ENCODE results near the gene ACVR1. TPM values are rescaled to one million over a fixed set of nuclear protein-coding genes. Genes with fewer than 3 reads are reported as not detected.
"Not testable (repeated sequence)": the region's sequence is repeated elsewhere in the genome, so short reads cannot be mapped to it uniquely, and the experiment has no call there.

The ACVR1 gene
- total RNA-seq, 1 experiment from 2014 or later, result 5.9 TPM

DNA sequence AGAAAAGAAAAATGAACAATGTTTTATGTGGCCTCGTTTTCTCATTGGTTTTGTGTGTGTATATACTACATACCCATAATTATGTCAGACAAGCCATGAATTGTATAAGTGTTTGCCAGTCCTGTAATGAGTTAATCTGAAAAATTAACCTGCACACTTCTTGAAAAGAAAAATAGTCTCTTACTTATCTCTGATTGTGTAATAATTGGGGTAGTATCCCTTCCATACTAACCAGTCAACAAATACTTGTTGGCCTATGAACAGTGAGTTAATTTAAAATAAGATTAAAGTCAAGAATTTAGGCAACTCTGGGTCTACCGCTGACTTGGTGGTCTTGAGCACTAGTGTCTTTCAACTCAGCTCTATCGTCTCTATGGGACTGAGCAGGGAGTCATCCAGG lies 48.8 kb downstream of the ACVR1 start:
- H3K27me3 ChIP-seq, result no peaks in the 10 kb centered on the region
- no peak overlapping the region for H3K4me3 ChIP-seq
- no peaks in the 10 kb centered on the region; the same call in 1 of the 2 replicates for H3K36me3 ChIP-seq
- no peaks in the 10 kb centered on the region for H3K9me3 ChIP-seq
- no peak for DNase-seq

DNA sequence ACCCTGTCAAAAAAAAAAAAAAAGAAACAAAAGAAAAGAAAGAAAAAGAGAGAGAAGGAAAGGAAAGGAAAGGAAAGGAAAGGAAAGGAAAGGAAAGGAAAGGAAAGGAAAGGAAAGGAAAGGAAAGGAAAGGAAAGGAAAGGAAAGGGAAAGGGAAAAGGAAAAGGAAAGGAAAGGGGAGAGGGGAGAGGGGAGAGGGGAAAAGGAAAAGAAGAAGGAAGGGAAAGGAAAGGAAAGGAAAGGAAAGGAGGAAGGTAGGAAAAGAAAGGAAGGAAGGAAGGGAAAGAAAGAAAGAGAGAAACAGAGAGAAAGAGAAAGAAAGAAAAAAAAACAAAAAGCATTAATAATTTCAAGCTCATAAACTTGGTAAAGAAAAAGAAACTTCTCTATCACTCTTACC lies 49.5 kb downstream of the ACVR1 start:
- H3K4me3 ChIP-seq, DNase-seq, H3K27me3 ChIP-seq, H3K9me3 ChIP-seq, H3K36me3 ChIP-seq: not testable (repeated sequence)

DNA sequence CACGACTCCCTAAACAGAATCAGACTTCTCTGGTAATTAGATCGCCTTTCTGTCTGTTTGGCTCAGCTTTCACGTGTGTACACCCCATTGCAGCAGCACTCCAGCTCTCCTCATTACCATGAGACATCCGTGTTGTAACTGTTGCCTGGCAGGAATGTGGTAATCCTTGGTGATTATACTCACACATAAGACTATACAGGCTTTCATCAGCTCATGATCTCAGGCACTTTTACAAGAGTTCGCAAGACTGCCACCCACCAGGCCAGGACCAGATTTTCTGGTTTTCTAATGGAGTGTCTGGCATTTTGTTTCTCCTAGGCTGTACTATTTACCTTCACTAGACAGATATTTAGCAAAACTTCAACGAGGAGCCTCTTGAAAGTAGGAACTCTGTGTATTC lies 50.2 kb downstream of the ACVR1 start:
- H3K27me3 ChIP-seq, result no peaks in the 10 kb centered on the region
- no peaks in the 10 kb centered on the region; the same call in 1 of the 2 replicates for H3K36me3 ChIP-seq
- no peak for DNase-seq
- no peak overlapping the region for H3K4me3 ChIP-seq
- H3K9me3 ChIP-seq, result no peaks in the 10 kb centered on the region

DNA sequence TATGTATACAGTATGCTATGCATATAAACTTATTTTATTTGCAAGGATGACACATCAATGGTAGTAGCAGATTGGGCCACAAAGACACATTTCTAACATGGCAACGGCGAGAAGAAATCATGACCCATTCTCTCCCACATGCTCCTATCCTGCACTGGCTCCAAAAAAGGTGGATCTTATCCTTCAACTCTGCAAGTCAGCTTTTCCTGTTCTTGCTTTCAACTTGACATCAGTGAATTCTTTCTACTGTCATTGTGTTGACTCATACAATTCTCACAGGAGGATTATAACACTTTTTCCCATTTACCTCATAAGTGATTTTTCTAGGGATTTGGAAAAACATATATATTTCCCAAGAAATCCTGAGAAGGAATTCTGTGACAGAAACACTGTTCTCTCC lies 53.1 kb downstream of the ACVR1 start:
- Histone ChIP-seq H3K36me3 (no peaks in the 10 kb centered on the region; the same call in 1 of the 2 replicates), H3K9me3 (no peaks in the 10 kb centered on the region), H3K4me3 (no peak overlapping the region), H3K27me3 (no peaks in the 10 kb centered on the region)
- DNase-seq, result no peak

DNA sequence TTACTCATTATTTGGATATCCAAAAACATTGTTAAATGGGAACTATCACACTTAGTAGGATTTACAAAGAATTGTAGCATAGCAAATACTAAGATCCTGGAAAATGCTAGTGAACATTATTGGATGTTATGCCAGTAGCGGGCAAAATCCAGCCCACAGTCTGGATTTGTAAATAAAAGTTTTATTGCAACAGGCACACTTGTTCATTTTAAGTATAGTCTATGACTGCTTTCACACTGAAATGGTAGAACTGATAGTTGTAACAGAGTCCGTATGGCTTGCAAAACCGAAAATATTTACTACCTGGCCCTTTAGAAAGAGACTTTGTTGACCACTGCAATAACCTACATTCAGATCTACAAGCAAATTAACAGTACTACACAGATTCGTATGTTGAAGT lies 53.6 kb downstream of the ACVR1 start:
- H3K27me3 ChIP-seq, result no peaks in the 10 kb centered on the region
- H3K36me3 ChIP-seq, result no peaks in the 10 kb centered on the region; the same call in 1 of the 2 replicates

DNA sequence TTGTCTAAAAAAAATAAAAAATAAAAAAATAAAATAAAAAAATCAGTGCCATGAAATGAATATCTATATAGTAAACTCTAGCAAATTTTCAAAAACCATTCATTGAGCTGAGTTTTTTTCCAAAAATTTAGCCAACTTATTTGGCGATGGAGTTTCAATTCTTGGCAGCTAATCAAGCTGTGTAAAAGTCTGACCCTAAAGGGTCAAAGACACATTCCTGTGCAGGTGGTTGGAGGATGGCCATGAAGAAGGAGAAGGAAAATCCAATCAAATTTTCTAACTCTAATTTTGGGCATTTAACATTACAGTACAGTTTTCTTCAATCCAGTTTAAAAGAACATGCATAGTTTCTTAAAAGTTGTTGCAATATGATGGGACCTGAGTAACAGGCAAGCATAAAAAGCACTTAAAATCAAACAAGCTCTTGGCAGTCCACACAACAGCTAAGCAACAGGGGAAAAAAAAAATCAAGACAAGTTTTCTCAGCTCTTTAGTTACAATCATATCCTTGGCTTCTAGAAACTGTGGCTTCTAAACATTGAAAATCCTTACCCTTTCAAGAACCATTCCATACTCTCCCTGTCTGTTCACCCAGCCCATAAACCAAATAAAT lies 54.5 kb downstream of the ACVR1 start:
- no peaks in the 10 kb centered on the region for H3K27me3 ChIP-seq
- DNase-seq, result no peak
- peaks cover 3% of the 10 kb centered on the region; the same call in 1 of the 2 replicates for H3K36me3 ChIP-seq

More for the DNA sequence above, 53.6 kb downstream of the ACVR1 start:
- no peaks in the 10 kb centered on the region for H3K9me3 ChIP-seq
- no peak for DNase-seq
- H3K4me3 ChIP-seq, result no peak overlapping the region

DNA sequence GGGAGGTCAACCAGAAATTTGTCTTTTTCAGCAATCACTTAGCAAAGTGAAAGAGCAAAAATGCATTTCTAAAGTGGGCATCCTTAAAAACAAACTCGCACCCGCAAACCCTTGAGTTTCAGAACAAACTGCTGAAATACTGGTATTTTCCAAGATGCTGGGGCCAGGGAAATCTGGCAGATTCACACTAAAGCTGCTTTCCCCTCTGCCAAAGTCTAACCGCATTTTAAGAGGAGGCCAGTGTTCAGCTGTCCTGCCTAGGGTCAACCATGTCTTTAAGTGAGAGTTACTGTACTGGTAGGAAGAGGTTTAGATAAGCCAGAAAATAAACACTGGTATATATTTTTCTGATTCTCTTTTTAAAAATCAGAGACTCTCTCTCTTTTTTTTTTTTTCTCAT lies 55.9 kb downstream of the ACVR1 start:
- H3K9me3 ChIP-seq, result no peaks in the 10 kb centered on the region
- peaks cover 5% of the 10 kb centered on the region for H3K36me3 ChIP-seq
- DNase-seq, result peak; percentile 16
- H3K27me3 ChIP-seq, result no peaks in the 10 kb centered on the region
- H3K4me3 ChIP-seq, result no peak overlapping the region

More for the DNA sequence above, 54.5 kb downstream of the ACVR1 start:
- no peak overlapping the region for H3K4me3 ChIP-seq
- H3K9me3 ChIP-seq, result no peaks in the 10 kb centered on the region

DNA sequence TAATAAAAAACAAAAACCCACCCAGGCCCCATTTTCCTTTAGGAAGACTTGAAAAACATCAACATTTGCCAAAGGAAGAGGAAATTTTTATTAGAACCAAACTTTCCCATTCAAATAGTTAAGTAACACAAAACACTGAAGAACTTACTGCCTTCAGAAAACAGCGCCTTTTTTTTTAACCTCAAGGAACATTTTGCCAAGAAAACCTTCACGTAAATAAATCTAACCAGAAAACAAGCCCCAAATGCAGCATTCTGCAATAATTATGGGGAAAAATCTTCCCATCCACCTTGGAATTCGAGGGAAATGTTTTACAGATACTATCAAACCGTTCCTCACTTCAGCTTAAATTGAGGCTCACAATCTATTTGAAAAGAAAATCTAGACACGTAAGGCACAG lies 56.4 kb downstream of the ACVR1 start:
- Histone ChIP-seq H3K36me3 (peaks cover 5% of the 10 kb centered on the region), H3K27me3 (no peaks in the 10 kb centered on the region), H3K9me3 (no peaks in the 10 kb centered on the region), H3K4me3 (no peak overlapping the region)
- no peak for DNase-seq

DNA sequence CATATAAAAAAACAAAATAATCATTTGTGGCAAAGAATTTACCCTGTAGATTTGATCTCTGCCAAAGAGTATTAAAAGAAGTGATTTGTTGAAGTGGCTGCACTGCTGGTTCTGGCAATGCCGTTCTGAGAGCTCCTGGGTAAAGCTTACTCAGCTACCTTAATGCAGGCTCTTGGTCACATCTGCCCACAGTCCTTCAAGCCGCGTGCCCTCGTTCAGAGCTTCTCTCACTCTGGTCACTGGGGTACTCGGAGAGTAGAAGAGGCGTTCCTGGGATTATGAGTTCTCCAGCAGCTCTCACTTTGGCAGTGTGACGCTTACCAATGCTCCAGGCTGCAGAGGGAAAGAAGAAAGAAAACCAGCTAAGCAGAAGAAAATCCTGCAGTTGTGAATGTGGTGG lies 57.9 kb downstream of the ACVR1 start:
- no peak overlapping the region for H3K4me3 ChIP-seq
- H3K36me3 ChIP-seq, result peaks cover 5% of the 10 kb centered on the region
- H3K9me3 ChIP-seq, result no peaks in the 10 kb centered on the region
- no peak for DNase-seq
- no peaks in the 10 kb centered on the region for H3K27me3 ChIP-seq

DNA sequence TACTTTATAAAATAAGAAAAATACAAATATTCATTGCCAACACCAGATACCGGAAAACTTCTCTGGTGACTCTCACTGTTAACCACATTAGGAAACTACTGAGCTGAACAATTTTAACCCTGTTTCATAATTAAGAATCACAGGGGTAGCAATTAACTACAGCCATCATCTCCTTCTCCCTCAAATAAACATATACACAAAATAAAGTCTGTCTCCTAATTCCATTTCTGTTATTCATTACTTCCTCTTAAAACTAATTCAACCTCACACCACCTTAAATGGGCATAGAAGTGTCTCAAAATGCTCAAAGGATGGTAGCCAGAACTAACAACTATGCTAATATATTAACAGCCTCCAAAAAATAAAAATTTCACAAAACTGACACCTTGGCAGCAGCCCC lies 60.7 kb downstream of the ACVR1 start:
- no peak for DNase-seq
- H3K9me3 ChIP-seq, result no peaks in the 10 kb centered on the region
- no peaks in the 10 kb centered on the region for H3K27me3 ChIP-seq
- H3K36me3 ChIP-seq, result peaks cover 5% of the 10 kb centered on the region
- no peak overlapping the region for H3K4me3 ChIP-seq

DNA sequence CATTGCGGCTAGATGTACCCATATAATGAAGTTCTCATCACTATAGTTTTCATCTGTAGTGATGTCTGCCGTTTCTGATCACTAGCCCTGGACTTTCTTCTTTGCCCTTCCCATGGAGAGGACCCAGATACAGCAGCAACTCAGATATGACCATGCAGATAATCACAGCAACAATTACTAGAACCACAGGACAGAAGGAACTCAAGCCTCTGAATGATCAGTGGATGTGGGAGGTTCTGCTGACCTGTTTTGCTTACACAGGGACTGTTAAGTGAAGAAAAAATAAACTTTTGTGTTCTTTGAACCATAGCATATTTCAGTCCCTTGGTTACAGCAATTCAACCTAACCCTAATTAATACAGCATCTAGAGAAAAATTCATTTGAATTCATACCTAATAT lies 62.7 kb downstream of the ACVR1 start:
- H3K9me3 ChIP-seq, result no peaks in the 10 kb centered on the region

DNA sequence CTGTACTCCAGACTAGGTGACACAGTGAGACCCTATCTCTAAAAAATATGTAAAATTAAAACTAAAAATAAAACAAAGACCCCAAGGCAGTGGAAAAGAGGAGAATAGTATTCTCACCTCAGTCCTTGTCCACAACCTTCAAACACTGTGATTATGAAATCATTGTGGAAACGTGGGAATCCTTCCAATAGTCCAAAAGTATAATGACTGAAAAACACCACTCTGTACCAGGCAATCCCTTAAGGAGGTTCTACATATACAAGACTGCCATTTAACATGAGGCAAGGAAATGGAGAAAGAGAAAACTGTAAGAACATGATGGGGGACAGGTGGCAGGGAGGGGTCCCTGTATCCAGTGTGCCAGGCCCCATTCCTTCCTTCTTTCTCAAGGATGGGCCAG lies 66.1 kb downstream of the ACVR1 start:
- Histone ChIP-seq H3K4me3 (no peak overlapping the region), H3K9me3 (no peaks in the 10 kb centered on the region), H3K27me3 (no peaks in the 10 kb centered on the region), H3K36me3 (no peaks in the 10 kb centered on the region; the same call in 1 of the 2 replicates)
- no peak for DNase-seq

More for the DNA sequence above, 62.7 kb downstream of the ACVR1 start:
- DNase-seq, result no peak
- Histone ChIP-seq H3K4me3 (no peak overlapping the region), H3K27me3 (no peaks in the 10 kb centered on the region), H3K36me3 (peaks cover 5% of the 10 kb centered on the region)

DNA sequence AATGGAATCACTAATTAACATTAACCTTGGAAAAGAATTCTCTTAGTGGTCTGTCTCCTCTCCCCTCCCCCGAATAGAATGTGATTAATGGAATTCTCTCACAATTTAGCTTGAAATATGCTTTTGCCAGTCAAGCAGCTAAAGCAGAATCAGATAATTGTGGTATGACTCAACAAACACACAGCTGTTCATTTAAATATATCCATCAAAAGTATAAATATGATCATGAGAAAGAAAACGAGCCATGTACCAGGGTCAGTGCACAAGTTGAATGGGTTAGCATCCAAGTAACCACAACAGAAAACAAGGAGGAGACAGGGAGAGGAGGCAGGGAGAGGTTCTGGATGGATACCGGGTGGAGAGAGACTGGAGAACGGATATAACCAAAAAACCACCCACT lies 66.9 kb downstream of the ACVR1 start:
- Histone ChIP-seq H3K4me3 (no peak overlapping the region), H3K36me3 (no peaks in the 10 kb centered on the region; the same call in 1 of the 2 replicates)
- no peak for DNase-seq

DNA sequence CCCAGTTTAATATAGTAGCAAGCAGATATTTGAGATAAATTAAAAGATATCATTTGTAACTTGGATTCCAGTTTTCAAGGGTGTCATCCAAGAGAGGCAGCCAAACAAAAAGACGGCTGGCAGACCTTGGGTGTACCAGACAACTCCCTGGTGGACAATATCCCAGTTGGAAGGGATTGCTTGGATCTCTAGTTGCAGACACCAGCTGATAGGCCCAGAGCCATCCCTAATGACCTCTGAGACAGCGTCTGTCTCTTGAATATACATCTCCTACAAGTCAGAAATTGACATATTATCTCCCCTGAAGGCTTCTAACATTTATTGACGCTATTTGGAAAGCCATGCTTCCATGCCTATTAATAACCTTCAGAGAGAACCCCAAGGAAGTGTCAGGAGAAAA lies 67.7 kb downstream of the ACVR1 start:
- Histone ChIP-seq H3K4me3 (no peak overlapping the region), H3K9me3 (no peaks in the 10 kb centered on the region), H3K36me3 (no peaks in the 10 kb centered on the region; the same call in 1 of the 2 replicates), H3K27me3 (no peaks in the 10 kb centered on the region)
- no peak for DNase-seq

More for the DNA sequence above, 66.9 kb downstream of the ACVR1 start:
- Histone ChIP-seq H3K9me3 (no peaks in the 10 kb centered on the region), H3K27me3 (no peaks in the 10 kb centered on the region)

DNA sequence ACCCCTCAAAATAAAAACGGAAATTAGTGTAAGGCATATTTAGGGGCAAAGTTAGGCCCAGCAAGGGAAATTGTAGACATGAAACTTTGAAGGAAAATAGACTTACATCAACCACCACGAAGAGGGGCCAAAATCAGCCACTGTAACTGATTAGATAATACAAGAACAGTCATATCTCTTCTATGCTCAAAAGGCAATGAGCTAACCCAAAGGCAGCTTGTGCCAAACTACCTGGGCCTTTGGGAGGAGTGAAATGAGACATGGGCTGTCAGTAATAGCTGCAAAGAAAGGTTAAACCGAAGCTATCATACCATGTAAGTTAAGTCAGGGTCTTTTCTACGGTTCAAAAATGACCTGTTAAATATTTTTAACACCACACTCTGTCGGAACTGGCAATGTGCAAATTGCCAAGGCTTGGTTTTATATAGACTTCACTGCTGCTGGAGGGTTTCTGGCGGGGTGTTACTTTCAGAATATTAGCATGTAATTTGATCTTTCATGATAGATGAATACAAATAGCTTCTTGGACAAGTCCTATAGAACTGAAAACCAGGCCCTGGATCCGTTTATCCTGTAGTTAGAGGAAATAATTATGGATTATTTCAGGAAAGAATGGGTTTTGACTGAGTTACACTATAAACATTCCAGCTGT lies 69.6 kb downstream of the ACVR1 start:
- no peak for DNase-seq
- Histone ChIP-seq H3K36me3 (no peaks in the 10 kb centered on the region; the same call in 1 of the 2 replicates), H3K9me3 (no peaks in the 10 kb centered on the region), H3K4me3 (no peak overlapping the region), H3K27me3 (no peaks in the 10 kb centered on the region)

DNA sequence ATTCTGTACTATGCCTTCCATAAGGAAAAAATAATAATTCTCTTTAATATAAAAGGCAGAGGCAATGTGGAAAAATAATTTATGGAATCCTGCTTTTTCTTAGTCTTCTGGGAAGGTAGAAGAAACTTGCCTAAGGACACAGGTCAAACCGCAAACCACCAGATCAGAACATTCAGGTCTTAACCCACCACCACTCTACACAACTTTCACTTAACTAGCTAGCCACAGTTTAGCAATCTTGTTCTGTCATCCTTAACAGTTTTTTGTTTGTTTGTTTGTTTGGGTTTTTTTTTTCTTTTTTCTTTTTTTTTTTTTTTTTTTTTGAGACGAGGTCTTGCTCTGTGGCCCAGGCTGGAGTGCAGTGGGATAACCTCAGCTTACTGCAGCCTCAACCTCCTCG lies 70.6 kb downstream of the ACVR1 start:
- Histone ChIP-seq H3K9me3 (no peaks in the 10 kb centered on the region), H3K36me3 (no peaks in the 10 kb centered on the region; the same call in 1 of the 2 replicates), H3K4me3 (no peak overlapping the region), H3K27me3 (no peaks in the 10 kb centered on the region)
- no peak for DNase-seq

DNA sequence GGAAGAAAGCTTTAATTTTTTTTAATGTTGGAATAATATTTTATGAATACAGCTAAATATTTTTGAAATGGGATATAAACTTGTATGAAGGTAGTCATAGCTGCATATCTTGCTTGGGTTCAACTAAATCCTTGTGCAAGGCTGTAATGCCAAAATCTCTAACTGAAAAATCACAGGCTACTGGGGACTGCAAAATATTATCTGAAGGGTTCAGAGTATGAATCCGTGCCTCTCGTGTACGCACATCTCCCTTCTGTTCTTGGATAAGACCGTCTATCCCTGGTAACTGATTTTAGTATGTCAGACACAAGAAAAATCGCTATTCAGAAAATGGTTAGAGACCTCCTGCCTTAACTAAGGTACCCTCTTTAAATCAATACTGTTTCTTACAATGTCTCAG lies 71.8 kb downstream of the ACVR1 start:
- no peak overlapping the region for H3K4me3 ChIP-seq
- no peaks in the 10 kb centered on the region for H3K27me3 ChIP-seq
- DNase-seq, result no peak
- H3K9me3 ChIP-seq, result no peaks in the 10 kb centered on the region
- no peaks in the 10 kb centered on the region for H3K36me3 ChIP-seq

DNA sequence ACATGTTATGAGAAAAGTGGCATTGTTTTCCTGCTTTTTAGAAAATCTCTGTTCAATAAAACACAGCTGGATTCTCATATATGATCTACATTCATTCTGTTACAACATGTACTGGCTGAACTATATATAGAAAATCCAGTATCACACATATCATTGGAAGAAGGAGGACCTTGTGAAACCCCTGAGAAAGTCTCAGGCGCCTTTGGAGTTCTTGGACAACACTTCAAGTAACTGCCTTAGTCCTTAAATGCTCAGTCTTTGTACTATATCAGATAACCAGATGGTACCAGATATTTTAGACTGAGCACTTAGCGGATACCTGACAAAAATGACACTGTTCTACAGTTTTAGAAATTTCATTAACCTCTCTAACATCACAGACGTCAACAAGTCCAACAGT lies 72.2 kb downstream of the ACVR1 start:
- Histone ChIP-seq H3K9me3 (no peaks in the 10 kb centered on the region), H3K27me3 (no peaks in the 10 kb centered on the region), H3K4me3 (no peak overlapping the region), H3K36me3 (no peaks in the 10 kb centered on the region)
- no peak for DNase-seq
